ENCODE measurements around the gene TSC2.
"Not testable (repeated sequence)": the region's sequence is repeated elsewhere in the genome, so short reads cannot be mapped to it uniquely, and the experiment has no call there.

The TSC2 gene

GRCh38 chr16:2031081-2031577, 16.7 kb upstream of the TSC2 start:
- no peak for DNase-seq (ENCODE audit: low spot score)

- DNase-seq (ENCODE audit: low spot score) = no peak
These were observed 15.3 kb upstream of the TSC2 start for GRCh38 chr16:2032285-2033056.

- no peak for DNase-seq (ENCODE audit: low spot score)
These were observed 14.5 kb upstream of the TSC2 start for GRCh38 chr16:2033057-2033908.

GRCh38 chr16:2033909-2034695, 13.7 kb upstream of the TSC2 start:
- DNase-seq (ENCODE audit: low spot score) = not testable (repeated sequence)

- no peak for DNase-seq (ENCODE audit: low spot score)
These were observed 12.9 kb upstream of the TSC2 start for GRCh38 chr16:2034696-2035430.

GRCh38 chr16:2035431-2036199, 12.2 kb upstream of the TSC2 start:
- DNase-seq (ENCODE audit: low spot score) = no peak

- no peak for DNase-seq (ENCODE audit: low spot score)
These were observed 11.4 kb upstream of the TSC2 start for GRCh38 chr16:2036200-2036966.

- no peak for DNase-seq (ENCODE audit: low spot score)
These were observed 10.7 kb upstream of the TSC2 start for GRCh38 chr16:2037115-2037514.

- no peak for DNase-seq (ENCODE audit: low spot score)
These were observed 10.0 kb upstream of the TSC2 start for GRCh38 chr16:2037647-2038381.

GRCh38 chr16:2038382-2039231, 9.2 kb upstream of the TSC2 start:
- DNase-seq (ENCODE audit: low spot score) = no peak

GRCh38 chr16:2039274-2040031, 8.3 kb upstream of the TSC2 start:
- no peak for DNase-seq (ENCODE audit: low spot score)

- DNase-seq (ENCODE audit: low spot score) = no peak
These were observed 7.6 kb upstream of the TSC2 start for GRCh38 chr16:2040041-2040786.

GRCh38 chr16:2040787-2041522, 6.8 kb upstream of the TSC2 start:
- DNase-seq (ENCODE audit: low spot score) = no peak

GRCh38 chr16:2042171-2042985, 5.4 kb upstream of the TSC2 start:
- no peak for DNase-seq (ENCODE audit: low spot score)

- DNase-seq (ENCODE audit: low spot score) = no peak
These were observed 4.7 kb upstream of the TSC2 start for GRCh38 chr16:2042986-2043666.

Data from kidney capillary endothelial cell (primary cell).